Measurements from ENCODE around the gene ACKR3. TPM values are rescaled to one million over a fixed set of nuclear protein-coding genes. Genes with fewer than 3 reads are reported as not detected.

ACKR3 gene
- total RNA-seq, 2 experiments from 2014 or later, result 0.61 to 0.74 TPM

DNA sequence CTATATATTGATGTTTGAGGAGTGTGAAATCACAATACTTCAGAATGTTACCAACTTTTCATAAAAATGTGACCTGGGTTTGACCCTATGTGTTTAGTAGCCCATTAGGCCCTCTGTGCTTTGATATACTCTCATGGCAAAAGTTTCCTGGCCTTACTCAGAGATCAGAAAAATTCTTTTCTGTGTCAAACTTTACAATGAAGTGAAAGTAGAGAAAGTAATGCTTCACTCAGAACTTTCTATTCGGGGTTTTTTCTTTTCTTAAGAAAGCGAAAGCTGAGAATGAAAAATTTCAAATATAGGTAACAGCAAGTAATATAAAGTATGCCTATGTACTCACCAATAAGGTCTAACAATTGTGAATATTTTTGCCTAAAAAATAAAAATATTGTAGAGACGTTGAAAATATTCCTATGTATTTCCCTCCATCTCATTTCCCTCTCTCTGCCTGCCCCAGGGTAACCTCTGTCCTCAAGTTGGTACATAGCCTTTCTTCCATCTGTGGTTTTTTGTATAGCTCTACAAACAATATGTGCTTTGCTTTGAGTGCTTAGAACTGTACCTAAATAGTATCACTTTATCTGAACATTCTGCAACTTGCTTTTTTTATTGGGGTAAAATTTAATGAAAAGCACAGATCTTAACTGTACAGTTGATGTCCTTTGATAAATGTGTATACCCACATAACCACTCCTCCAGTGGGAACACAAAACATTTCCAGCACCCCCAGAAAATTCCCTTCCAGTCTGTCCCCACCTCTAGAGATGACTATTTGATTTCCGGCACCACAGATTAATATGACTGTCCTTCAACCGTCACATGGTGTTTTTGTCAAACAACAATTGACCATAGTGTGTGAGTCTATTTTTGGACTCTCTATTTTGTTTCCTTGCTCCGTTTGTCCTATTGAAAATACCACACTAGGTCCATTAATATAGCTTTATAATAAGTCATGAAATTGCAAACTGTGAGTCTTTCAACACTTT lies 10.3 kb upstream of the ACKR3 start:
- ChIA-PET CTCF (interaction anchor here (1.5 kb wide), 1 partner anchor 10 kb away, joined by 4 read pairs; the partner anchor contains the start of gene ACKR3), POLR2A (interaction anchor here (1.4 to 2.1 kb wide), 3 partner anchors 9 to 13 kb away, joined by 6 to 8 read pairs (median 7); no protein-coding TSS in a partner anchor)
- Histone ChIP-seq H3K36me3 (ENCODE audit: insufficient read depth, low read length) (peaks cover 26% of the 10 kb centered on the region), H3K4me3 (ENCODE audit: low read length) (no peak overlapping the region), H3K9me3 (ENCODE audit: control insufficient read depth in 1 of 2, insufficient read depth in 1 of 2, low read length in 2 of 2) (peaks cover 5 to 7% of the 10 kb centered on the region in 2 experiments), H3K27ac (ENCODE audit: low read depth in 1 of 2, low read length in 2 of 2) (no peak overlapping the region), H3K27me3 (ENCODE audit: control insufficient read depth in 1 of 2, insufficient read depth in 2 of 2, low read length in 2 of 2) (no peaks in the 10 kb centered on the region), H3K4me1 (ENCODE audit: insufficient read depth, low read length) (peaks cover 28% of the 10 kb centered on the region)
- Mint-ChIP-seq H3K4me3 (peak overlapping the region; percentile 8), H3K9me3 (no peaks in the 10 kb centered on the region), H3K27me3 (no peaks in the 10 kb centered on the region), H3K27ac (peak overlapping the region; percentile 64), H3K36me3 (ENCODE audit: low read depth) (peaks cover 54% of the 10 kb centered on the region), H3K4me1 (ENCODE audit: low read depth) (peaks cover 58% of the 10 kb centered on the region)
- DNase-seq (no peak), ATAC-seq (ENCODE audit: poor library complexity) (no peak)
- intact Hi-C loops (cut with DNase I, micrococcal nuclease), result no loop called here
- TF ChIP-seq, protein P1, sequence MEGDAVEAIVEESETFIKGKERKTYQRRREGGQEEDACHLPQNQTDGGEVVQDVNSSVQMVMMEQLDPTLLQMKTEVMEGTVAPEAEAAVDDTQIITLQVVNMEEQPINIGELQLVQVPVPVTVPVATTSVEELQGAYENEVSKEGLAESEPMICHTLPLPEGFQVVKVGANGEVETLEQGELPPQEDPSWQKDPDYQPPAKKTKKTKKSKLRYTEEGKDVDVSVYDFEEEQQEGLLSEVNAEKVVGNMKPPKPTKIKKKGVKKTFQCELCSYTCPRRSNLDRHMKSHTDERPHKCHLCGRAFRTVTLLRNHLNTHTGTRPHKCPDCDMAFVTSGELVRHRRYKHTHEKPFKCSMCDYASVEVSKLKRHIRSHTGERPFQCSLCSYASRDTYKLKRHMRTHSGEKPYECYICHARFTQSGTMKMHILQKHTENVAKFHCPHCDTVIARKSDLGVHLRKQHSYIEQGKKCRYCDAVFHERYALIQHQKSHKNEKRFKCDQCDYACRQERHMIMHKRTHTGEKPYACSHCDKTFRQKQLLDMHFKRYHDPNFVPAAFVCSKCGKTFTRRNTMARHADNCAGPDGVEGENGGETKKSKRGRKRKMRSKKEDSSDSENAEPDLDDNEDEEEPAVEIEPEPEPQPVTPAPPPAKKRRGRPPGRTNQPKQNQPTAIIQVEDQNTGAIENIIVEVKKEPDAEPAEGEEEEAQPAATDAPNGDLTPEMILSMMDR (IDR thresholded peaks at IDR 0.05), result no peak

DNA sequence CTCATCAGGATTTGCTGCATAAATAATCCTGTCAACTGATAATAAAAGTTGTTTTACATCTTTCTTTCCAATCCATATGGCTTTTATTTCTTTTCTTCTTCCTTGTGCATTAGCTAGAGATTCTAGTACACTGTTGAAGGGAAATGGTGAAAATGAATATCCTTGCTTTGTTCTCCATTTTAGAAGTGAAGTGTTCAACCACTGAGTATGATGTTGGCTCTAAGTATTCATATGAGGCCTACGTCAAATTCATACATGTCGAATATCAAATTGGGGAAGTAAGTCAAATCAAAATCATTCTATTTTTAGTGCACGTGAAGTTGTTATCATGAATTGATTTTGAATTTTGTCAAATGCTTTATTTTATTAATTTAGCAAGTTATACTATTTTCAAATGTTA lies 7.8 kb upstream of the ACKR3 start:
- H3K4me1 Mint-ChIP-seq (ENCODE audit: low read depth), result peaks cover 35% of the 10 kb centered on the region

DNA sequence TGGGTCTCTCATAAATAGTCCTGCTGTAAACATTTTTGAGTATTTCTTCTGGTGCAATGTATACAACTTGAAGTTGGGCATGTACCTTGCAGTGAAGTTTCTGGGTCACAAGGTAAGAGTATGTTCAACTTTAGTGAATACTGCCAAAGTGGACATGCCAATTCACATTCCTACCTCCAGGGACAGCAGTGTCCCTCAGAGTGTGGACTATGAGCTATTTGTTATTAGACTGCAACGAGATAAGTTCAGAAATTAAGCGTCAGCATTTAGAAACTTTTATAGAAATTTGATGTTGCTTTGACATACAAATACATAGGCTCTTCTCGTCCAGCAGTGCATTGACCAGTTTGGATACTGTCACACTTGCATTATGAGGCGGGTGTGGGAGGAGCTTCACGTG lies 7.2 kb upstream of the ACKR3 start:
- H3K9me3 Mint-ChIP-seq, result no peaks in the 10 kb centered on the region
- intact Hi-C loops (cut with DNase I, micrococcal nuclease), result no loop called here
- no peak overlapping the region for H3K27ac Mint-ChIP-seq
- CTCF ChIA-PET, result no interaction called here
- H3K27me3 Mint-ChIP-seq, result no peaks in the 10 kb centered on the region
- POLR2A ChIA-PET, result no interaction called here
- Histone ChIP-seq H3K27me3 (ENCODE audit: control insufficient read depth in 1 of 2, insufficient read depth in 2 of 2, low read length in 2 of 2) (no peaks in the 10 kb centered on the region), H3K9me3 (ENCODE audit: control insufficient read depth in 1 of 2, insufficient read depth in 1 of 2, low read length in 2 of 2) (no peaks in the 10 kb centered on the region), H3K27ac (ENCODE audit: low read depth in 1 of 2, low read length in 2 of 2) (no peak overlapping the region), H3K36me3 (ENCODE audit: insufficient read depth, low read length) (peaks cover 42% of the 10 kb centered on the region), H3K4me1 (ENCODE audit: insufficient read depth, low read length) (peaks cover 8% of the 10 kb centered on the region), H3K4me3 (ENCODE audit: low read length) (no peak overlapping the region)
- DNase-seq (no peak), ATAC-seq (ENCODE audit: poor library complexity) (no peak)
- H3K4me1 Mint-ChIP-seq (ENCODE audit: low read depth), result peaks cover 30% of the 10 kb centered on the region
- H3K4me3 Mint-ChIP-seq, result no peak overlapping the region
- TF ChIP-seq, protein P1 (IDR thresholded peaks at IDR 0.05), result no peak
- peaks cover 54% of the 10 kb centered on the region for H3K36me3 Mint-ChIP-seq (ENCODE audit: low read depth)

More for the DNA sequence above, 7.8 kb upstream of the ACKR3 start:
- H3K4me1 ChIP-seq (ENCODE audit: insufficient read depth, low read length), result peaks cover 8% of the 10 kb centered on the region
- H3K36me3 ChIP-seq (ENCODE audit: insufficient read depth, low read length), result peaks cover 42% of the 10 kb centered on the region
- TF ChIP-seq, protein P1 (IDR thresholded peaks at IDR 0.05), result no peak
- H3K27ac Mint-ChIP-seq, result no peak overlapping the region
- H3K36me3 Mint-ChIP-seq (ENCODE audit: low read depth), result peaks cover 54% of the 10 kb centered on the region
- DNase-seq (no peak), ATAC-seq (ENCODE audit: poor library complexity) (no peak)
- no peaks in the 10 kb centered on the region for H3K27me3 ChIP-seq (ENCODE audit: control insufficient read depth in 1 of 2, insufficient read depth in 2 of 2, low read length in 2 of 2)
- H3K27ac ChIP-seq (ENCODE audit: low read depth in 1 of 2, low read length in 2 of 2), result no peak overlapping the region
- H3K4me3 Mint-ChIP-seq, result no peak overlapping the region
- H3K27me3 Mint-ChIP-seq, result no peaks in the 10 kb centered on the region
- no peaks in the 10 kb centered on the region for H3K9me3 ChIP-seq (ENCODE audit: control insufficient read depth in 1 of 2, insufficient read depth in 1 of 2, low read length in 2 of 2)
- intact Hi-C loops (cut with DNase I, micrococcal nuclease), result no loop called here
- H3K9me3 Mint-ChIP-seq, result no peaks in the 10 kb centered on the region
- no peak overlapping the region for H3K4me3 ChIP-seq (ENCODE audit: low read length)
- ChIA-PET POLR2A (no interaction called here), CTCF (no interaction called here)
